Lung (tissue), 12 donors: ENCODE data around the gene VEGFB. TPM values are rescaled to one million over a fixed set of nuclear protein-coding genes. Genes with fewer than 3 reads are reported as not detected.

Experiments
- ATAC-seq: fragments of 200-7000 bp; cut with Tn5 transposase; one replicate; pipeline ENCODE4 v1.9.1; 2020; ENCODE audit warnings: moderate number of reproducible peaks; ENCODE audit not compliant: insufficient read depth, low FRiP score
- DNase-seq, 3 donors: peaks; one replicate each; pipeline ENCODE4 v3.0.0-alpha.2; 2013 to 2017
- H3K27ac ChIP-seq, 2 donors: one replicate each; pipeline ENCODE4 v1.5.1; 2013; ENCODE audit warnings: mild to moderate bottlenecking in 2 of 2, moderate library complexity in 2 of 2, control low read depth in 1 of 2, inconsistent platforms in 1 of 2, low read depth in 1 of 2, low read length in 1 of 2
- H3K27me3 ChIP-seq, 3 donors: one replicate each; pipeline ENCODE4 v1.5.1; 2013; ENCODE audit warnings: low read length in 2 of 3; ENCODE audit not compliant: control insufficient read depth in 3 of 3, insufficient read depth in 3 of 3
- H3K36me3 ChIP-seq, 4 donors: one replicate each; pipeline ENCODE4 v1.5.1; 2013; ENCODE audit warnings: low read length in 4 of 4, mild to moderate bottlenecking in 1 of 4, moderate library complexity in 1 of 4; ENCODE audit not compliant: control insufficient read depth in 4 of 4, insufficient read depth in 4 of 4
- H3K4me1 ChIP-seq, 5 donors: one replicate each; pipeline ENCODE4 v1.5.1; 2013; ENCODE audit warnings: low read length in 5 of 5, mild to moderate bottlenecking in 2 of 5, moderate library complexity in 1 of 5; ENCODE audit not compliant: control insufficient read depth in 5 of 5, insufficient read depth in 5 of 5
- H3K4me3 ChIP-seq: one replicate; pipeline ENCODE4 v1.5.1; 2013; ENCODE audit warnings: mild to moderate bottlenecking, control low read depth, moderate library complexity
- H3K9ac ChIP-seq, 2 donors: one replicate each; pipeline ENCODE4 v1.5.1; 2013; ENCODE audit warnings: low read length in 2 of 2, control low read depth in 1 of 2; ENCODE audit not compliant: insufficient read depth in 1 of 2
- H3K9me3 ChIP-seq, 4 donors: one replicate each; pipeline ENCODE4 v1.5.1; 2013; ENCODE audit warnings: low read length in 3 of 4, mild to moderate bottlenecking in 1 of 4, moderate library complexity in 1 of 4; ENCODE audit not compliant: control insufficient read depth in 4 of 4, insufficient read depth in 3 of 4
- WGBS, 2 donors: extraction: QIAGEN DNeasy Blood & Tissue Kit; methylation state at CpG; one replicate each; pipeline ENCODE4 v1.1.7; 2013; 5-methylcytosine and 5-hydroxymethylcytosine counted together
- polyA plus RNA-seq, 2 donors: library from polyadenylated mRNA; stranded (reverse); fragments of 200-250 nt; gene quantifications; one replicate each; pipeline ENCODE4 v1.2.1, GENCODE V29; 2013
- total RNA-seq, 2 donors: library from RNA; depleted of rRNA in 1 of 2; stranded (reverse); fragments of >200 nt in 1 of 2; gene quantifications; one replicate each; pipeline ENCODE4 v1.2.1, GENCODE V29; 2014 to 2021
- TF ChIP-seq, protein P1 (sequence below): IDR thresholded peaks from 2 replicates; pipeline ENCODE4 v1.5.1; 2012; ENCODE audit warnings: mild to moderate bottlenecking; ENCODE audit errors: control extremely low read depth, extremely low read depth
- donor health status: control.
- donor health status: control.
- donor health status: Bipolar disorder and iron deficiency.
- donor health status: healthy.
- donor health status: DM: yes; HTN: yes; CAD: no.

Gene VEGFB
- total and polyA plus RNA-seq, 4 donors: 37.8 to 124 (median 79.4) TPM

DNA sequence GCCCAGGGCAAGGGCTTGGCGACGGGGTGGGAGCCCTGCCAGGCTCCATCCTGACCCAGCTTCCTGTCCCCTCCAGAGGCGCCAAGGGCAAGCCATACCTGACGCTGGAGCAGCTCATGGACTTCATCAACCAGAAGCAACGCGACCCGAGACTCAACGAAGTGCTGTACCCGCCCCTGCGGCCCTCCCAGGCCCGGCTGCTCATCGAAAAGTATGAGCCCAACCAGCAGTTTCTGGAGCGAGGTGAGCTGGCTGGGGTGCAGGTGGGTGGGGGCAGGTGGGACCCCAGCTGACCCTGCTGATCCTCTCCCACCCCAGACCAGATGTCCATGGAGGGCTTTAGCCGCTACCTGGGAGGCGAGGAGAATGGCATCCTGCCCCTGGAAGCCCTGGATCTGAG, 21.9 kb downstream of the VEGFB start:
- 90 to 93% methylated on average over 14 to 15 of the region's 15 CpGs for WGBS, 2 donors
- H3K9ac ChIP-seq: no peak overlapping the region
- no peak overlapping the region for H3K4me3 ChIP-seq
- no peak for DNase-seq
- H3K27me3 ChIP-seq: no peaks in the 10 kb centered on the region
- no peaks in the 10 kb centered on the region for H3K9me3 ChIP-seq
- no peak overlapping the region for H3K27ac ChIP-seq
- H3K36me3 ChIP-seq: peaks cover 0 to 51% (median 15%) of the 10 kb centered on the region in 4 donors
- peaks cover 0 to 12% (median 9%) of the 10 kb centered on the region in 5 donors for H3K4me1 ChIP-seq
- ATAC-seq: no peak
- TF ChIP-seq, protein P1, sequence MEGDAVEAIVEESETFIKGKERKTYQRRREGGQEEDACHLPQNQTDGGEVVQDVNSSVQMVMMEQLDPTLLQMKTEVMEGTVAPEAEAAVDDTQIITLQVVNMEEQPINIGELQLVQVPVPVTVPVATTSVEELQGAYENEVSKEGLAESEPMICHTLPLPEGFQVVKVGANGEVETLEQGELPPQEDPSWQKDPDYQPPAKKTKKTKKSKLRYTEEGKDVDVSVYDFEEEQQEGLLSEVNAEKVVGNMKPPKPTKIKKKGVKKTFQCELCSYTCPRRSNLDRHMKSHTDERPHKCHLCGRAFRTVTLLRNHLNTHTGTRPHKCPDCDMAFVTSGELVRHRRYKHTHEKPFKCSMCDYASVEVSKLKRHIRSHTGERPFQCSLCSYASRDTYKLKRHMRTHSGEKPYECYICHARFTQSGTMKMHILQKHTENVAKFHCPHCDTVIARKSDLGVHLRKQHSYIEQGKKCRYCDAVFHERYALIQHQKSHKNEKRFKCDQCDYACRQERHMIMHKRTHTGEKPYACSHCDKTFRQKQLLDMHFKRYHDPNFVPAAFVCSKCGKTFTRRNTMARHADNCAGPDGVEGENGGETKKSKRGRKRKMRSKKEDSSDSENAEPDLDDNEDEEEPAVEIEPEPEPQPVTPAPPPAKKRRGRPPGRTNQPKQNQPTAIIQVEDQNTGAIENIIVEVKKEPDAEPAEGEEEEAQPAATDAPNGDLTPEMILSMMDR: no peak

DNA sequence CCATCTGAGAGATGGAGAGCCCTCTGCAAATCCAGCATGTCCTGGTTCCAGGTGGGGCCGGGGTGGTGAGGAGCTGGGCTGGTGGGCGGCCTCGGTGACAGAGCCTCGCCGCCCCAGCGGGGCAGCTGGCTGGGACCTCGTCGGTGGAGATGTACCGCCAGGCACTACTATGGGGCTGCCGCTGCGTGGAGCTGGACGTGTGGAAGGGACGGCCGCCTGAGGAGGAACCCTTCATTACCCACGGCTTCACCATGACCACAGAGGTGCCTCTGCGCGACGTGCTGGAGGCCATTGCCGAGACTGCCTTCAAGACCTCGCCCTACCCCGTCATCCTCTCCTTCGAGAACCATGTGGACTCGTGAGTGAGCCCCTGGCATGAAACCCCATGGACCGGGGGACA, 24.0 kb downstream of the VEGFB start:
- H3K27me3 ChIP-seq: no peaks in the 10 kb centered on the region
- no peak for DNase-seq
- no peaks in the 10 kb centered on the region for H3K4me1 ChIP-seq
- peaks cover 0 to 71% (median 15%) of the 10 kb centered on the region in 4 donors for H3K36me3 ChIP-seq
- H3K9ac ChIP-seq: no peak overlapping the region
- H3K9me3 ChIP-seq: no peaks in the 10 kb centered on the region
- H3K27ac ChIP-seq: no peak overlapping the region
- no peak overlapping the region for H3K4me3 ChIP-seq
- ATAC-seq: no peak
- WGBS, 2 donors: 90 to 94% methylated on average over 24 of the region's 24 CpGs
- TF ChIP-seq, protein P1: no peak

DNA sequence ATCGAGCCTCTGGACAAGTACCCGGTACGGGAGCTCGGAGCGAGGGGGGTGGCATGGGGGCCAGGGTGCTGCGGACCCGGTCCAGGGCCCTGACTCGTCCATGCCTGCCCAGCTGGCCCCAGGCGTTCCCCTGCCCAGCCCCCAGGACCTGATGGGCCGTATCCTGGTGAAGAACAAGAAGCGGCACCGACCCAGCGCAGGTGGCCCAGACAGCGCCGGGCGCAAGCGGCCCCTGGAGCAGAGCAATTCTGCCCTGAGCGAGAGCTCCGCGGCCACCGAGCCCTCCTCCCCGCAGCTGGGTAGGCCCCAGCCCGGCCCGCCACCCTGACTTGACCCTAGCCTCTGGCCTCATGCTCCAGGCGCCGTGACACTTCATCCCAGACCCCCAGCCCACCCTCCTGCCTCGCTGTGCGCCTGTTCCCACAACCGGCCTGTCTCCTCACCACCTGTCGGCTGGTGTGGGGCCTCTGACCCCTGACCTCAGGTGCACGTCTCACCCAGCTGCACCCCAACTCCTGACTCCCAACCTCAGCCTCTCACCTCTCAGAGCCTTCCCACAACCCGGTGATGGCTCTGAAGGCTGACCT, 24.7 kb downstream of the VEGFB start:
- TF ChIP-seq, protein P1: no peak
- Histone ChIP-seq H3K27ac (no peak overlapping the region), H3K9me3 (no peaks in the 10 kb centered on the region), H3K27me3 (no peaks in the 10 kb centered on the region), H3K4me3 (no peak overlapping the region), H3K36me3 (peaks cover 0 to 78% (median 16%) of the 10 kb centered on the region in 4 donors), H3K4me1 (no peaks in the 10 kb centered on the region), H3K9ac (no peak overlapping the region)
- DNase-seq (no peak), ATAC-seq (no peak)
- WGBS, 2 donors: 93 to 96% methylated on average over 31 to 32 of the region's 32 CpGs

DNA sequence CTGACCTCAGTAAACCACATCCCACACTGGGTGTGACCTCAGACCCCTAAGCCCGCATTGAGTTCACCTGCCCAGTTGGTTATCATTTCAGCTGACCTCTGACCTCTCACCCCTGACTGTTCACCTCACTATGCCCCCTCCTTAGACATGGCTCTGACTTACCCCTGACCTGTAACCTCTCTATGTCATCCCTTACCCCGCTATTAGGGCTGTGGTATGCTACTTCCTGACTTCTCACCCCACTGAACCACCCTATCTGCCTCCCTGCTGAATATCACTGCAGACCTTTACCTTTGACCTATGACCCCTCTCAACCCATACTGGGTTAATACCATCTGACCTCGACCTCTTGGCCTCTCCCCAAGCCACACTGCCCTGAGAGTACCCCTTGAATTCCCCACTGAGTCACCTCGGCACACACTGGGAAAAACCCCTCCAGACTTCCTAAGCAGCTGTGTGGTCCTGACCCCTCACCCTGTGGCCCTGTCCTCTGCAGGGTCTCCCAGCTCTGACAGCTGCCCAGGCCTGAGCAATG, 25.2 kb downstream of the VEGFB start:
- Histone ChIP-seq H3K9me3 (no peaks in the 10 kb centered on the region), H3K27me3 (no peaks in the 10 kb centered on the region), H3K27ac (no peak overlapping the region), H3K9ac (no peak overlapping the region), H3K4me3 (no peak overlapping the region), H3K4me1 (no peaks in the 10 kb centered on the region), H3K36me3 (peaks cover 2 to 81% (median 16%) of the 10 kb centered on the region in 4 donors)
- TF ChIP-seq, protein P1: no peak
- no peak for ATAC-seq
- WGBS, 2 donors: 83 to 93% methylated on average over 4 of the region's 4 CpGs
- no peak for DNase-seq
